NCI-H2171 (cell line): Measurements from ENCODE around the gene UPF3A.
"Not testable (repeated sequence)": the region's sequence is repeated elsewhere in the genome, so short reads cannot be mapped to it uniquely, and the experiment has no call there.

Experiments
- DNase-seq: peaks from one replicate; lab custom pipeline; 2025; lab: John Stamatoyannopoulos, UW

The UPF3A gene

GRCh38 chr13:114281351-114282040, at the start of gene UPF3A:
Gene UPF3A, plus strand, starts transcription at chr13:114281601. Its CDS starts 39 bp downstream, at chr13:114281640.
- peak; percentile 89 for DNase-seq

DNA sequence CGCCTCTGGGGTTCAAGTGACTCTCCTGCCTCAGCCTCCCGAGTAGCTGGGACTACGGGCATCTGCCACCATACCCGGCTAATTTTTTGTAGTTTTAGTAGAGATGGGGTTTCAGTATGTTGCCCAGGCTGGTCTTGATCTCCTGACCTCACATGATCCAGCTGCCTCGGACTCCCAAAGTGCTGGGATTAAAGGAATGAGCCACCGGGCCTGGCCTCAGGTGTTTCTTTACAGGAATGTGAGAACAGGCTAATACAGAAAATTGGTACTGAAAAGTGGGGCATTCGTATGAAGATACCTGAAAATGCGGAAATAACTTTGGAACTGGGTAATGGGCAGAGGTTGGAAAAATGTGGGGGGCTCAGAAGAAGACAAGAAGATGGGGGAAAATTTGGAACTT, 49.5 kb upstream of the UPF3A start:
- no peak for DNase-seq

- no peak for DNase-seq
Measured at GRCh38 chr13:114234266-114234644, 47.1 kb upstream of the UPF3A start.

- peak; percentile 98 for DNase-seq
Measured at GRCh38 chr13:114234645-114235421, 46.6 kb upstream of the UPF3A start, which contains the start of gene CDC16. Gene CDC16, plus strand, starts transcription at chr13:114234897. Its CDS starts 188 bp downstream, at chr13:114235085.

GRCh38 chr13:114235697-114236096, 45.7 kb upstream of the UPF3A start:
- DNase-seq, result no peak

DNA sequence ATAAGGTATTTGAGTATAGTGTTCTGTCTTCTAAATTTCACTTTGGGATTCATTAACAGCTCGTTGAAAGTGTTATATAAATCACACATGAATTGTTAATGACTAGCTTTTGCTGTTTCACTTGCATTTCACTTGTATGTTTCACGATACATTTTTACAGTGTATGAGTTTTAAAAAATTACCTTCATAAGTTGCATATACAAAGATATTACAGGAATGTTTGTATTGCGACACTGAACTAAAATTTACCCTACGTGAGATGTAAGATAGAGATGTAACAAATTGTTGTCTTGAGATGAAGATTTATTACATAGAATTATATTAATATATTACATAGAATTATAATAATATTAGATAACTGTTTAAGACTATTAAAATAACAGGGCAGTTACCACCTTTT, 45.2 kb upstream of the UPF3A start:
- no peak for DNase-seq

DNA sequence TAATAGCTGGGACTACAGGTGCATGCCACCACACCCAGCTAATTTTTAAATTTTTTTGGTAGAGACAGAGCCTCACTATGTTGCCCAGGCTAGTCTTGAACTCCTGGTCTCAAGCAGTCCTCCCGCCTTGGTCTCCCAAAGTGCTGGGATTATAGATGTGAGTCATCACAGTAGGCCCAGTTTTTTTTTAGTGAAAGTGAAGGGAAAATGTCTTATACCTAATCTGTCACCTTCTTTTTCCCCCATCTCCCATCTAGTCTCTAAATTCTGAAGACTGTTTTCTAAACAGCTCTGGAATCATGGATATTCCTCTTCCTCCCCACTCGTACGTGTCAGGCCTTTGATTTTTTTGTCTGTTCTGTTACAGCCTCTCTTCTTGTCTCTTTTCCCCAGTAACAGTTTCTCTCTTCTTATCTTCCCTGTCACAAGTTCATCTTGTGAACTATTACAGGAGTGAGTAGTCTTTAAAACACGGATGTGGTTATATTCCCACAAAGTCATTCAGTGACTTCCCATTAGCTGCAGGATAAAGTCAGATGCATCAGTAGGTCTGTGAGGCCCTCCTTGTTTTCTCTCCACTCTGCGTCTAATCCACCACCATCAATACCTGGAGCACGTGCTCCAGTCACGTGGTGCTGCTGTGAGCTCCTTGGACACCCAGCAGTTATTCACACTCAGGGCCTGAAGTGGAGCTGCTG, 43.8 kb upstream of the UPF3A start:
- no peak for DNase-seq

DNA sequence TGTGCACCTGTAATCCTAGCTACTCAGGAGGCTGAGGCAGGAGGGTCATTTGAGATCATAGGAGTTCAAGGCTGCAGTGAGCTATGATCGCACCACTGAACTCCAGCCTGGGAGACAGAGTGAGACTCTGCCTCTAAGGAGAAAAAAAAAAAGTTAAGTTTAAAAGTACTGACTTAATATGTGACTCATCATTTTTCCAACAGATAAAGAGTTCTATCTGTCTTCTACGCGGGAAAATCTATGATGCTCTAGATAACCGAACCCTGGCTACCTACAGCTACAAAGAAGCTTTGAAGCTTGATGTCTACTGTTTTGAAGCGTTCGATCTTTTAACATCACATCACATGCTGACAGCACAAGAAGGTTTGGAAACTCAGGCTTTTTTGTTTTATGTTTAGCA, 39.5 kb upstream of the UPF3A start:
- no peak for DNase-seq

DNA sequence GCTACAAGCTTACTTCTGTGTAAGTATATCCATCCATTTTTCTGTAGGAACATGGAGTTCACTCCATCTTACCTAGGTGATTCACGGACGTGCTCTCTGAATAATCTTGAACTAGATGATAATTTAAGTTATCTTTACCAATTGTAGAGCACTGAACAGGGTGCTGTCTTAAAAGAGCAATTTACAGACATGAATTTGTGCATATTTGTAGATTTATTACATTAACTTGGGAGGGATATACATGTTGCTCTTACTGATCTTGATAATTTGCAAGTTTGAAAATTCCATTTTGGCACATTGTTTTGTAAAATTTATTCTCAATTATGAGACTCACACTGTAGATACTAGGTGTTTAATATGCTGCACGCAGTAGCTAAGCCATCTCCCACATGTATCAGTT, 37.4 kb upstream of the UPF3A start:
- DNase-seq, result no peak

DNA sequence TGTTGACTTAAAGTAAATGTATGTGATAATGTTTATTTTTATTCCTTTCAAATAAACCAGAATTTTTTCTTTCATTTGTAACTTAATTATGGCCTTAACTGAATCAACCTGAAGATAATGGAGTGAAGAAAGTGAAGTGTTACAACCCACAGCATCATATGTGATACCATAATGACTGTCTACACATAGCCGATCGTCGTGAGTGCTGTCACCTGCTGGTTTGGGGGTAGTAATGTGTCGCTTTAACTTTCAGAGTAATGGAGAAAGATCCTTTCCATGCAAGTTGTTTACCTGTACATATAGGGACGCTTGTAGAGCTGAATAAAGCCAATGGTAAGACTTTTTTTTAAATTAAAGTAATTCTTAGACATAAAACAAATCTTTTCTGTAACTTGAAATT, 36.8 kb upstream of the UPF3A start:
- no peak for DNase-seq

DNA sequence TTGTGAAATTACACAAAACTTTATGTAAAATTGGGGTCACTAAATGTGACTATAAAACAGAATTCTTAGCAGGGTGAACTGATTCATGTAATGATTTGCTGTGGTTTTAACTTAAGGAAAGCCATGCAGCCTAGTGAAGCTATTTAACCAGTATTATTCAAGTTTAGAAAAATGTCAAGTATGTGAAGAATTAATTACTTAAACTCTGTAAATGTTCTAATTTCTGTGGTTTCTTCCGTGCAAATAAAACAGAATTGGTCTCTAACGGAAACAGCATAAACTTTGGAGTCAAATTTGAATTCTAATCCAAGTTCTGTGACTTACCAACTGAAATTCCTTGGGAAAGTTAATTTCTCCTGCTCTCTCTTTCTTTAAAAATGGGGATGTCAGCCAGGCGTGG, 33.4 kb upstream of the UPF3A start:
- DNase-seq, result no peak

DNA sequence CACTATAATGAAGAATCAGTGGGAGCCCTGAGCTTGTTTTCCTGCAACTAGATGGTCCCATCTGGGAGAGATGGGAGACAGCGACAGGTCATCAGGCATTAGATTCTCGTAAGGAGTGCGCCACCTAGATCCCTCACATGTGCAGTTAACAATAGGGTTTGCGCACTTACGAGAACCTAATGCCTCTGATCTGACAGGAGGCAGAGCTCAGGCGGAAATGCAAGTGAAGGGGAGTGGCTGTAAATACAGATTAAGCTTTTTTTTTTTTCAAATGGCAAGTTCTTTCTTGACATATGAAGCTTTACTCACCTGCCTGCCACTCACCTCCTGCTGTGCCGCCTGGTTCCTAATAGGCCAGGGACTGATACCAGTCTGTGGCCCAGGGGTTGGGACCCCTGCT, 32.3 kb upstream of the UPF3A start:
- DNase-seq, result peak; percentile 29

DNA sequence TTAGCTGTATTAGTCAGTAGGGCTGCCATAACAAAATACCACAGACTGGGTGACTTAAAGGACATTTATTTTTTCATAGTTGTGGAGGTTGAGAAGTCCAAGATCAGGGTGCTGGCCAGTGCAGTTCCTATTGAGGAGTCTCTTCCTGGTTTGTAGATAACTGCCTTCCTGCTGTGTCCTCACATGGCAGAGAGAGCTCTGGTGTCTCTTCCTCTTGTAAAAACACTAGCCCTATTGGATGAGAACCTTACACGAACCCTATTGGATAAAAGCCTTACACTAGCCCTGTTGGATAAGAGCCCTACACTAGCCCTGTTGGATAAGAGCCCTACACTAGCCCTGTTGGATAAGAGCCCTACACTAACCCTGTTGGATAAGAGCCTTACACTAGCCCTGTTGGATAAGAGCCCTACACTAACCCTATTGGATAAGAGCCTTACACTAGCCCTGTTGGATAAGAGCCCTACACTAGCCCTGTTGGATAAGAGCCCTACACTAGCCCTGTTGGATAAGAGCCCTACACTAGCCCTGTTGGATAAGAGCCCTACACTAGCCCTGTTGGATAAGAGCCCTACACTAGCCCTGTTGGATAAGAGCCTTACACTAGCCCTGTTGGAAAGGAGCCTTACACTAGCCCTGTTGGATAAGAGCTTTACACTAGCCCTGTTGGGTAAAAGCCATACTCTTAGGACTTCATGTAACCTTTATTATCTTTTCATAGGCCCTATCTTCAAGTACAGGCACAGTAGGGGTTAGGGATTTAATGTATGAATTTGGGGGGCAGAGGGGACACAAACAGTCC, 29.6 kb upstream of the UPF3A start:
- DNase-seq, result not testable (repeated sequence)

DNA sequence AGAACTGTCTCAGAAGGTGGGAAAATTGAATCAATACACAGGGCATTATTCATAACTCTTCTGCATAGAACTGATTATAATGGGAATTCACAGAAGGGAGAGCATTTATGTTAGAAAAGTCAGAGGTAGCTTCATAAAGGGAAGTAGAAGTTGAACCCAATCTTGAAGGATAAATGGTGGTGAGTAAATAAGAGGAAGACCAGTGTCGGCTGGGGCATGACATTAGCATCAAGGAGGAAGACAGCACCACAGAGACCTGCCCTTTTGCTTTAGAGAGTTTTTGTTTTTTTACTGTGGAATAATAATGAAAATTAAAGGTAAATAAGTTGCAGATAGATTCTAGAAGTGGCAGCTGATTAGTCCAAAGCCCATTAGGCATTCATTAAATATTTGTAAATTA, 24.9 kb upstream of the UPF3A start:
- no peak for DNase-seq

DNA sequence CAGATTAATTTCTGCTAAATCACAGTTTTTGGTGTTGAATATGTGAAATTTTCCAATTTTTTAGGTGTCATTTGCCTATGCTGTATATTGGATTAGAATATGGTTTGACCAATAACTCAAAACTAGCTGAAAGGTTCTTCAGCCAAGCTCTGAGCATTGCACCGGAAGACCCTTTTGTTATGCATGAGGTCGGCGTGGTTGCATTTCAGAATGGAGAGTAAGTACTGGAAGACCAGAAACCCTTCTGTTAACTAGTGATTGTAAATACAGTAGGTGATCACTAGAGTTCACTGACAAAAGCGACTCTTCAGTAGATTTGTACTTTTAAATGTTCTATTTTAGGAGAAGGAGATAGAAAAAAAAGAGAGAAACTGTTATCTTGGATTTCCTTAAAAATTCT, 24.4 kb upstream of the UPF3A start:
- DNase-seq, result no peak

- DNase-seq, result no peak
Measured at GRCh38 chr13:114258589-114258988, 22.8 kb upstream of the UPF3A start.

DNA sequence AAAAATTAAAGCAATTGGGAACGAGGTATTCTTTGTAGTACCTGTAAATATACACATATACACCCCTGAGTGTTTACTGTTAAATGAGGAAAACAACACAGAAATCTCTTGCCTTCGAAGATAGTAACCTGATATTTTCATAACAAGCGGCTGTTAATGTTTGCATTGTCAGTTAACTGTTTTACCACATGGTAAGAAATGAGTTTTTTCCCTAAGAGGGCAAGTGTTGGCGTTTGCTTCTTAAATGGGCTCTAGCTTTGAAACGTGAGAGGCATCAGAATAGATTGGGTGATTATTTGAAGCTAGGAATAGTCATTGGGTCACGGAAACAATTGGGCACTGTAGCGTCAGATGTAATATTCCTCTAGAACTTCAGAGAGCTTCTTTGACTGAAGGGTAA, 22.0 kb upstream of the UPF3A start:
- peak; percentile 35 for DNase-seq

- DNase-seq, result peak; percentile 52
Measured at GRCh38 chr13:114259974-114260373, 21.4 kb upstream of the UPF3A start.

GRCh38 chr13:114260814-114261213, 20.6 kb upstream of the UPF3A start:
- DNase-seq, result no peak

DNA sequence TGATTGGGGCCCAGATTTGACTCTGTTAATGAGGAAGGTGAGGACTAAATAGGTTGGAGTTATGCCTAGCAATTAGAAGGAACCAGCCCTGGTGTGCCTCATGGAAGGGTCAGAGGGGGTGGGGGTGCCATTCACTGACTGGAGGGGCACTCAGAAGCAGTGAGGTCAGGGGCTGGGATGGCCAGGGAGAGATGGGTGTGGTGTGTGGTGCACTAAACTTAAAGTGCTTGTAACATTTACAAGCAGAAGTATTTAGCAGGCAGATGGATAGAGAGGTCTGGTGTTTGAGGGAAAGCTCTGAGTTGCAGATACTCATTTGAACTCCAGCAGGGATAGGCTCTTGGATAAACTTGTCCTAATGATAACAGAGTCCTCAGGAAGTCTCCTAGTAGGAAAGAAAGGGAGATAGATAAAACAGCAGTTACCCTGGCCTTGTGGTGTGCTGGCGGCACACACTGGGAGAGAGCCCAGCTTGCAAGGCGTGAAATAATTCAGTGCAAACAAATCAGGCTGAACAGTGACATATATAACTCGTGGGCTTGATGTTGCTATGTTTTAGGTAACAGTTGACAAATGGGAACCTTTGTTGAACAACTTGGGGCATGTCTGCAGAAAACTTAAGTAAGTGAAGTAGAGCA, 20.0 kb upstream of the UPF3A start:
- DNase-seq, result no peak

DNA sequence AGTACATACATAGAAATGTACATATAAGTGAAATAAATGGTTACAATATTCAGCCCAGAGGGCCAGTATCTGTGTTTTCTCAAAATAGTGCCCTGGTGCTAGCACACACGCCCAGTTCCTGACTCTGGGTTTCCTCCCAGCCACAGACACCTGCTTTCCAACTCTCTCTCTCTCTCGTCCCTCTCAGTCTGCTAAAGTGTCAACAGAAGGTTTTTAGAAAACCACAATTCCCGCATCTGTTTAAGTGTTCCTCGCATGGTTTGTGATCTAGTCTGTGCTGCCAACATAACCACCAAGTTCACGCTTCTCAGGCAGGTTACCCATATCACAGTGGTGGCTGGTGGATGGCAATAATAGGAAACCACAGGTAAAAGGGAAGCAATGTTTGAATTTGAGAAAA, 17.8 kb upstream of the UPF3A start:
- no peak for DNase-seq

GRCh38 chr13:114264313-114264712, 17.1 kb upstream of the UPF3A start:
- not testable (repeated sequence) for DNase-seq
